ENCODE measurements around the gene ASXL1.
A peak's percentile ranks its signal among the peaks of the same experiment; 100 is the strongest.

ASXL1 gene

GRCh38 chr20:32357869-32358631 lies at the start of gene ASXL1:
Gene ASXL1, plus strand, starts transcription at chr20:32358331. Its CDS starts 445 bp downstream, at chr20:32358776.
- no peaks in the 10 kb centered on the region for H3K36me3 ChIP-seq (ENCODE audit: insufficient read depth)

GRCh38 chr20:32312718-32313424 lies 45.3 kb upstream of the ASXL1 start:
- peaks cover 7% of the 10 kb centered on the region for H3K4me1 ChIP-seq (ENCODE audit: low read depth, poor library complexity, severe bottlenecking)
- no peaks in the 10 kb centered on the region for H3K79me2 ChIP-seq (ENCODE audit: insufficient read depth, low read depth)
- H3K27ac ChIP-seq: no peak overlapping the region
- no peaks in the 10 kb centered on the region for H3K27me3 ChIP-seq (ENCODE audit: insufficient read depth, low read depth)
- H3K4me3 ChIP-seq (IDR thresholded peaks at IDR 0.05; ENCODE audit: insufficient read depth, low read depth, low read length): no peak overlapping the region
- H3K4me2 ChIP-seq: no peak overlapping the region
- H4K20me1 ChIP-seq (ENCODE audit: insufficient read depth): no peaks in the 10 kb centered on the region
- no peak overlapping the region for H3K9ac ChIP-seq
- TF ChIP-seq, protein P1, sequence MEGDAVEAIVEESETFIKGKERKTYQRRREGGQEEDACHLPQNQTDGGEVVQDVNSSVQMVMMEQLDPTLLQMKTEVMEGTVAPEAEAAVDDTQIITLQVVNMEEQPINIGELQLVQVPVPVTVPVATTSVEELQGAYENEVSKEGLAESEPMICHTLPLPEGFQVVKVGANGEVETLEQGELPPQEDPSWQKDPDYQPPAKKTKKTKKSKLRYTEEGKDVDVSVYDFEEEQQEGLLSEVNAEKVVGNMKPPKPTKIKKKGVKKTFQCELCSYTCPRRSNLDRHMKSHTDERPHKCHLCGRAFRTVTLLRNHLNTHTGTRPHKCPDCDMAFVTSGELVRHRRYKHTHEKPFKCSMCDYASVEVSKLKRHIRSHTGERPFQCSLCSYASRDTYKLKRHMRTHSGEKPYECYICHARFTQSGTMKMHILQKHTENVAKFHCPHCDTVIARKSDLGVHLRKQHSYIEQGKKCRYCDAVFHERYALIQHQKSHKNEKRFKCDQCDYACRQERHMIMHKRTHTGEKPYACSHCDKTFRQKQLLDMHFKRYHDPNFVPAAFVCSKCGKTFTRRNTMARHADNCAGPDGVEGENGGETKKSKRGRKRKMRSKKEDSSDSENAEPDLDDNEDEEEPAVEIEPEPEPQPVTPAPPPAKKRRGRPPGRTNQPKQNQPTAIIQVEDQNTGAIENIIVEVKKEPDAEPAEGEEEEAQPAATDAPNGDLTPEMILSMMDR (conservative IDR thresholded peaks at IDR 0.05; ENCODE audit: low read depth, low read length): no peak
- H3K36me3 ChIP-seq (ENCODE audit: insufficient read depth): no peaks in the 10 kb centered on the region
- no peak overlapping the region for H2AFZ ChIP-seq (ENCODE audit: low read depth)

More at GRCh38 chr20:32357869-32358631, at the start of gene ASXL1:
- Histone ChIP-seq H2AFZ (ENCODE audit: low read depth) (peak within 1 kb of the TSS; percentile 48), H3K4me2 (peak within 1 kb of the TSS; percentile 94), H3K9ac (peak within 1 kb of the TSS; percentile 94), H3K79me2 (ENCODE audit: insufficient read depth, low read depth) (peaks cover 43% of the 10 kb centered on the region), H3K27ac (peak within 1 kb of the TSS; percentile 92), H3K4me3 (IDR thresholded peaks at IDR 0.05; ENCODE audit: insufficient read depth, low read depth, low read length) (peak within 1 kb of the TSS; percentile 70), H3K27me3 (ENCODE audit: insufficient read depth, low read depth) (no peaks in the 10 kb centered on the region), H3K4me1 (ENCODE audit: low read depth, poor library complexity, severe bottlenecking) (peaks cover 46% of the 10 kb centered on the region), H4K20me1 (ENCODE audit: insufficient read depth) (peaks cover 15% of the 10 kb centered on the region; the same call in 1 of the 2 replicates)
- TF ChIP-seq, protein P1 (conservative IDR thresholded peaks at IDR 0.05; ENCODE audit: low read depth, low read length): no peak

GRCh38 chr20:32314768-32315167 lies 43.4 kb upstream of the ASXL1 start:
- TF ChIP-seq, protein P1 (conservative IDR thresholded peaks at IDR 0.05; ENCODE audit: low read depth, low read length): no peak
- H3K36me3 ChIP-seq (ENCODE audit: insufficient read depth): no peaks in the 10 kb centered on the region
- H4K20me1 ChIP-seq (ENCODE audit: insufficient read depth): no peaks in the 10 kb centered on the region
- H3K4me3 ChIP-seq (IDR thresholded peaks at IDR 0.05; ENCODE audit: insufficient read depth, low read depth, low read length): no peak overlapping the region
- no peaks in the 10 kb centered on the region for H3K27me3 ChIP-seq (ENCODE audit: insufficient read depth, low read depth)
- no peak overlapping the region for H3K27ac ChIP-seq
- H2AFZ ChIP-seq (ENCODE audit: low read depth): no peak overlapping the region
- H3K4me1 ChIP-seq (ENCODE audit: low read depth, poor library complexity, severe bottlenecking): peaks cover 7% of the 10 kb centered on the region
- no peak overlapping the region for H3K9ac ChIP-seq
- no peak overlapping the region for H3K4me2 ChIP-seq
- no peaks in the 10 kb centered on the region for H3K79me2 ChIP-seq (ENCODE audit: insufficient read depth, low read depth)

DNA sequence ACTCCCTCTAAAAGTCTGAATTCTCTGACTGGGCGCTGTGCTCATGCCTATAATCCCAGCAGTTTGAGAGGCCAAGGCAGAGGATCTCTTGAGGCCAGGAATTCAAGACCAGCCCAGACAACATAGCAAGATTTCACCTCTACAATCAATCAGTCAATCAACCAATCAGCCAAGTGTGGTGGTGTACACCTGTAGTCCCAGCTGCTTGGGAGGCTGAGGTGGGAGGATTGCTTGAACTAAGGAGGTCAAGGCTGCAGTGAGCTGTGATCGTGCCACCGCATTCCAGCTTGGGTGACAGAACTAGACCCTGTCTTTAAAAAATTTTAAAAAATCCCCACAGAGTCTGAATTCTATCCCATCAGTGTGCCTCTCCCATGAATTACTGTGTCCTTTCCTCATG lies 42.7 kb upstream of the ASXL1 start:
- no peak overlapping the region for H3K9ac ChIP-seq
- H3K4me1 ChIP-seq (ENCODE audit: low read depth, poor library complexity, severe bottlenecking): peaks cover 7% of the 10 kb centered on the region
- no peaks in the 10 kb centered on the region for H3K36me3 ChIP-seq (ENCODE audit: insufficient read depth)
- H3K27ac ChIP-seq: no peak overlapping the region
- H2AFZ ChIP-seq (ENCODE audit: low read depth): no peak overlapping the region
- no peak overlapping the region for H3K4me2 ChIP-seq
- H3K79me2 ChIP-seq (ENCODE audit: insufficient read depth, low read depth): no peaks in the 10 kb centered on the region
- H4K20me1 ChIP-seq (ENCODE audit: insufficient read depth): no peaks in the 10 kb centered on the region
- TF ChIP-seq, protein P1 (conservative IDR thresholded peaks at IDR 0.05; ENCODE audit: low read depth, low read length): no peak
- H3K27me3 ChIP-seq (ENCODE audit: insufficient read depth, low read depth): no peaks in the 10 kb centered on the region
- H3K4me3 ChIP-seq (IDR thresholded peaks at IDR 0.05; ENCODE audit: insufficient read depth, low read depth, low read length): no peak overlapping the region
